Mucosa of descending colon (tissue), 3 donors: ENCODE results near the gene MRPS24. TPM values are rescaled to one million over a fixed set of nuclear protein-coding genes. Genes with fewer than 3 reads are reported as not detected.

Experiments
- ATAC-seq: fragments of 200-7000 bp; cut with Tn5 transposase; one replicate; pipeline ENCODE4 v1.9.1; 2020; ENCODE audit warnings: mild to moderate bottlenecking, moderate library complexity
- DNase-seq, 3 donors: peaks; one replicate each; pipeline ENCODE4 v3.0.0-alpha.2; 2020
- H3K36me3 ChIP-seq: fragments of 200-600 bp; one replicate; pipeline ENCODE4 v1.8.0; 2021; ENCODE audit warnings: low read depth, mild to moderate bottlenecking
- H3K4me1 ChIP-seq: fragments of 200-600 bp; one replicate; pipeline ENCODE4 v1.8.0; 2021; ENCODE audit warnings: low read depth, mild to moderate bottlenecking
- H3K4me3 ChIP-seq: fragments of 200-600 bp; one replicate; pipeline ENCODE4 v1.8.0; 2021; ENCODE audit warnings: mild to moderate bottlenecking
- H3K9me3 ChIP-seq: fragments of 200-600 bp; one replicate; pipeline ENCODE4 v1.8.0; 2021; ENCODE audit warnings: mild to moderate bottlenecking
- intact Hi-C, 2 donors: fragments of 100-400 bp; cut with DNase I in 1 of 2; cut with micrococcal nuclease in 1 of 2; formaldehyde crosslinking; loops; one replicate each; pipeline versions ENCODE4 v1.11.0 to v1.11.1; 2022; cut with DNase I, micrococcal nuclease
- total RNA-seq, 3 donors: library from RNA; stranded (reverse); fragmentation: NEBNext Ultra II Directional in 2 of 3; extraction: Animal tissue kit (Norgen Biotek cat#: 25700) in 2 of 3; gene quantifications; one replicate each; pipeline versions ENCODE4 v1.2.1 to v1.2.4, GENCODE V29; 2021 to 2023
- TF ChIP-seq, protein P1 (sequence below): fragments of 200-600 bp; IDR thresholded peaks from one replicate; pipeline ENCODE4 v1.8.0; 2022; ENCODE audit warnings: antibody characterized with exemption, mild to moderate bottlenecking
- donor health status: DM: no; HTN: no; CAD: no; lungs with moderate emphysema.
- donor health status: DM: no; HTN: no; CAD: no.
- donor health status: DM: no; HTN: yes; CAD: no.

Gene MRPS24
- total RNA-seq, 3 donors from 2014 or later = 86.4 to 93.1 (median 90.2) TPM

DNA sequence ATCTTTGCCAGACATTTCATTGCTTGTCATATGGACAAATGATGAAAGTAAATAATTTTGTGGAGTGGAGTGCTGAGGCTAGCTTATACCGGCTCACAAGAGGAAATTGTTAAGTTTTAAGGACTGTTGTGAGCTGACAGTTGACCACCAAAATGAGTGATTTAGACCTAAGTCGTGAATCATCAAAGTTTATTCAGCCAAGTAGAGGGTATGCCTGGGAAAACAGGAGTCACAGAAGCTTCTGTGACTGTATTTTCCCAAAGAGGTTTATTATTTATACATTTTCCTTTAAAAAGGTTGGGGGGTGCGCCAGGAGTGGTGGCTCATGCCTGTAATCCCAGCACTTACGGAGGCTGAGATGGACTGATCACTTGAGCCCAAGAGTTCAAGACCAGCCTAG lies 21.8 kb downstream of the MRPS24 start:
- TF ChIP-seq, protein P1, sequence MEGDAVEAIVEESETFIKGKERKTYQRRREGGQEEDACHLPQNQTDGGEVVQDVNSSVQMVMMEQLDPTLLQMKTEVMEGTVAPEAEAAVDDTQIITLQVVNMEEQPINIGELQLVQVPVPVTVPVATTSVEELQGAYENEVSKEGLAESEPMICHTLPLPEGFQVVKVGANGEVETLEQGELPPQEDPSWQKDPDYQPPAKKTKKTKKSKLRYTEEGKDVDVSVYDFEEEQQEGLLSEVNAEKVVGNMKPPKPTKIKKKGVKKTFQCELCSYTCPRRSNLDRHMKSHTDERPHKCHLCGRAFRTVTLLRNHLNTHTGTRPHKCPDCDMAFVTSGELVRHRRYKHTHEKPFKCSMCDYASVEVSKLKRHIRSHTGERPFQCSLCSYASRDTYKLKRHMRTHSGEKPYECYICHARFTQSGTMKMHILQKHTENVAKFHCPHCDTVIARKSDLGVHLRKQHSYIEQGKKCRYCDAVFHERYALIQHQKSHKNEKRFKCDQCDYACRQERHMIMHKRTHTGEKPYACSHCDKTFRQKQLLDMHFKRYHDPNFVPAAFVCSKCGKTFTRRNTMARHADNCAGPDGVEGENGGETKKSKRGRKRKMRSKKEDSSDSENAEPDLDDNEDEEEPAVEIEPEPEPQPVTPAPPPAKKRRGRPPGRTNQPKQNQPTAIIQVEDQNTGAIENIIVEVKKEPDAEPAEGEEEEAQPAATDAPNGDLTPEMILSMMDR = no peak
- no peaks in the 10 kb centered on the region for H3K9me3 ChIP-seq
- no peaks in the 10 kb centered on the region for H3K36me3 ChIP-seq
- no peak overlapping the region for H3K4me3 ChIP-seq
- no peak for ATAC-seq
- no peaks in the 10 kb centered on the region for H3K4me1 ChIP-seq
- intact Hi-C loops = no loop called here
- DNase-seq = no peak

DNA sequence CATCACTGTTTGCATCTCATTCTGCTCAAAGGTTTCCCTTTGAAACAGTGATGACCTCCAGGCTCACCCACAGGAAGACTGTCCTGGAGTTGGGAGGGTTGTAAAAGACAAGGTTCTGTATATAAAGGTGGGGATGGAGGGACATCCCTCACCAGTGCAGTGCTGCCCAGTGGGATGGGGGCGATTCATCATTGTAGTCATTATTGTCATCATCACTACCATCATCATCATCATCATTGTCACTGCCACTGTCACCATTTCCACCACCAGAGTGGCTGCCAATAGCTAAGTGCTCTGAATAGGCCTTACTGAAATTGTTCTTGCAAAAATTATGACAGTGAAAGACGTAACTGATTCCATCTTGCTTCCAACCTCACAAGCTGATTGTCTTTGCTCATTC lies 24.7 kb downstream of the MRPS24 start:
- intact Hi-C loops = no loop called here
- no peak for ATAC-seq
- Histone ChIP-seq H3K4me3 (no peak overlapping the region), H3K36me3 (no peaks in the 10 kb centered on the region), H3K4me1 (no peaks in the 10 kb centered on the region), H3K9me3 (no peaks in the 10 kb centered on the region)
- no peak for DNase-seq
- TF ChIP-seq, protein P1 = no peak

DNA sequence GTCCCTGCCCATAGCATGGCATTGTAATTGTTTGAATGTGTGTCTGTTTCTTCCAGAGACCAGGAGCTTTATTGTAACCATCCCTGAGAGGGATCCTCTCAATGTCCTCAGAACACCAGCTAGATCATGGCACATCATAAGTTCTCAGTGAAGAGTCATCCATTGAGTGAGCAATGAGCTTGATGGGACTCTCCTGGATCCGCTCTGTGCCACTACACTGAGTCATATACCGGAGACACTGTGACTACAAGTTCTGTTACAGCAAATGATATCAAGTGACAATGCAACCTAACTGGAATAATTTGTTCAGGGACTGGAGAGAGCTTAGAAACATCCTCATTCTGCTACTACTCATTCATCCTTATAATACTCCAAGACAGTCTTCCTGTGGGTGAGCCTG lies 25.1 kb downstream of the MRPS24 start:
- Histone ChIP-seq H3K36me3 (no peaks in the 10 kb centered on the region), H3K9me3 (no peaks in the 10 kb centered on the region), H3K4me1 (no peaks in the 10 kb centered on the region), H3K4me3 (no peak overlapping the region)
- no peak for DNase-seq
- intact Hi-C loops = no loop called here
- ATAC-seq = no peak
- TF ChIP-seq, protein P1 = no peak

DNA sequence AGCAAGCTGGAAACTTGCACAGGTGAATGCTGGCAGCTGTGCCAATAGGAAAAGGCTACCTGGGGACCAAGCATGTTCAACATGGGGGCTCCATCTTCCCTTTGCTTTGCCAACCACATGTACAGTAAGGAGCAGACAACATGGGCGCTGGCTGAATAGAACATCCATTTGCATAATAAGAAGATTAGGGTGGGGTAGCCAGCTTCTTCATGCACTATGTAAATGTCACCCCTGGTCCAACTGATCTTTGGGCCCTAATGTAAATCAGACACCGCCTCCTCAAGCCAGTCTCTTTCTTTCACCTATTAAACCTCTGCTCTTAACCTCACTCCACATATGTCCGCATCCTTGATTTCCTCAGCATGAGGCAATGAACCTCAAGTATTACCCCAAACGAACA lies 26.0 kb downstream of the MRPS24 start:
- H3K4me3 ChIP-seq = no peak overlapping the region
- H3K4me1 ChIP-seq = no peaks in the 10 kb centered on the region
- ATAC-seq = no peak
- H3K9me3 ChIP-seq = no peaks in the 10 kb centered on the region
- intact Hi-C loops = no loop called here
- TF ChIP-seq, protein P1 = no peak
- DNase-seq = no peak
- H3K36me3 ChIP-seq = no peaks in the 10 kb centered on the region

- Histone ChIP-seq H3K9me3 (no peaks in the 10 kb centered on the region), H3K36me3 (no peaks in the 10 kb centered on the region), H3K4me1 (no peaks in the 10 kb centered on the region), H3K4me3 (no peak overlapping the region)
- DNase-seq = no peak
- intact Hi-C loops = loop anchor here (5.0 to 10.0 kb wide), 3 partner anchors 113 to 256 kb away; partner anchors contain the start of genes COA1 (in 2 of the 2) and STK17A (in 2 of the 2)
- ATAC-seq = no peak
- TF ChIP-seq, protein P1 = no peak
Measured at GRCh38 chr7:43838201-43838658, 31.1 kb downstream of the MRPS24 start.
